HS-5 (cell line): Measurements from ENCODE around the gene TPM1.
"Not testable (repeated sequence)": the region's sequence is repeated elsewhere in the genome, so short reads cannot be mapped to it uniquely, and the experiment has no call there.

Experiments
- DNase-seq: peaks from one replicate; pipeline ENCODE4 v3.0.0-alpha.2; 2012; ENCODE audit warnings: low read depth

Gene TPM1

DNA sequence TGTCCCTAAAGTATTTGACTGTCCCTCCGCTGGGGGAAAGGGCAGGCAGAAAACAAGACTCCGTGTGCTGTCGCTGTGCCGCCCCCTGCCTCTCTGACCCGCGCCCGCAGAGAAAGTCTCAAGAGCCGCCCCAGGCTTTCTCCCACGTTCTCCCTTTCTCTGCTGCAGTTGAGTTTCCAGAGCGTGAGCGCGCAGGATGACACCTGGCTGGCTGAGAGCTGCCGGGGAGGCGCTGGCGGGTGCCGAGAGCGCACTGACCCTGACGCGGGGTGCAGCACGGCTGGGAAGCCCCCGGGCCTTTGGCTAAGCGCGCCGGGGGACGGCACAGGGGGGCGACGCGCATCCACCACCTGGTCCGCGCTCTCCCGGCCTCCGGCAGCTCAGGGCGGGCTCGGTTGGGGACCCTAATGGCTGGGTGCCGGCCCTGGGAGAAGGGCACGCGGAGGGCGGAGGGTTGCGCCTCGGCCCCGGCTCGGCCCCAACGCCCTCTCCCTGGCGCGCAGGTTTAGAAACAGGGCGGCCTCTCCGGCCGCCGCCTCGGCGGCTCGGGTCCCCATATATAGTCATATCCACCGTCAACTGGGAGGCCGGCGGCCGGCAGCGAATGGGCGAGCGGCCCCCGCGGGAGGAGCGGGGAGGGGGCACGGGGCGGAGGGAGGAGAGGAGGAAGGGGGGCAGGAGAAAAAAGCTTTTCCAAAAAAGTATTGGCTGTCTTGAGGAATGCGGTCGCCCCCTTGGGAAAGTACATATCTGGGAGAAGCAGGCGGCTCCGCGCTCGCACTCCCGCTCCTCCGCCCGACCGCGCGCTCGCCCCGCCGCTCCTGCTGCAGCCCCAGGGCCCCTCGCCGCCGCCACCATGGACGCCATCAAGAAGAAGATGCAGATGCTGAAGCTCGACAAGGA, at the start of gene TPM1:
TSS of gene TPM1 (plus strand) at position 774 of the 903 bp plus-strand sequence. CDS start at position 857, 83 bp downstream.
- DNase-seq, result no peak

DNA sequence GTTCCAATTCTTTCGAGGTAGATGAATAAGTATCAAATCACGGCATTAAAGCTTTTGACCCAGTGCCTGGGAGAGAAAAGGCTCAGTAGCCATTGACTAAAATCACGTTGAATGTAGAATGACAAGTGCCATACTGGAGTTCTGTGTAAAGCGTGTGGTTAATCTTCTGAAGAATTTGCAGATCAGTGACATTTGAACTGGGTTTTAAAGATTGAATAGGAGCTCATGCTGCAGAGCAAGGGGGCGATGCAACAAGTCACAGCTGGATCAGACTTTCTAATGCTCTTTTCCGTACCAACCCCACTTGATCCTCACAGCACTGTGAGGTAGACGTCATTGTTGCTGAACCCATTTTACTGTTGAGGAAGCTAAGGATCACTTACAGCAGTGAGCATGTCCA, 49.5 kb upstream of the TPM1 start:
- no peak for DNase-seq

DNA sequence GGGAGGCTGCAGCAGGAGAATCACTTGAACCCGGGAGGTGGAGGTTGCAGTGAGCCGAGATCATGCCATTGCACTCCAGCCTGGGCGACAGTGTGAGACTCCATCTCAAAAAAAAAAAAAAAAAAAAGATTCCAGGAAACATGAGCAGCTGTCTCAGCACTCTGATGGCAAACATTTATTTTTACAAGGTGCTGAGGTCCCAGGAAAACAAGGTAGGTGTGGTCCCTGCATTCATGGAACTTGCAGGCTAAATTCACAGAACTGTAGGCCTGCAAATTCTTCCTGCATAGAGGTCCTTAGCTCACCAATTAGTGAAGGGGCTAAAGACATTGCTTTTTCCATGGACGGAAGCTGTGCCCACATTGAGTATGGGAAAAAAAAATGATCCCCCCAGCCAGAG, 48.9 kb upstream of the TPM1 start:
- DNase-seq, result not testable (repeated sequence)

DNA sequence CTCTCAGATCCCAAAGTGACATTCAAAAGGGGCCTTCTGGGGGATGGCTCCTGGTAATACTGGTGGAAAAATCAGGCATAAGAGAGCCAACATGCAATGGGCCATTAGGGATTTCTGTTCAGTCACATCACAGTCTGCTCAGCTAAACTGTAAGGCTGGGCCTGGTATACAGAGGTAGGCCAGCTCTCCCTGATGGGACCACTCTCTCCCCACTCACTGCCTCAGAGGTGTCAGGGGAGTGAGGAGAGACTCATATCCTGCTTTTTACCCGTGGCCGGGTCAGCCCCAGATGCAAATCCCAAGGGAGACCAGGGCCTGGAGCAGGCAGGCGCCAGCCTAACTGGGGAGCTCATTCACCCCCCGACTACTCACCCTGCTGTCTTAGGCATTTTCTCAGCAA, 48.1 kb upstream of the TPM1 start:
- no peak for DNase-seq

DNA sequence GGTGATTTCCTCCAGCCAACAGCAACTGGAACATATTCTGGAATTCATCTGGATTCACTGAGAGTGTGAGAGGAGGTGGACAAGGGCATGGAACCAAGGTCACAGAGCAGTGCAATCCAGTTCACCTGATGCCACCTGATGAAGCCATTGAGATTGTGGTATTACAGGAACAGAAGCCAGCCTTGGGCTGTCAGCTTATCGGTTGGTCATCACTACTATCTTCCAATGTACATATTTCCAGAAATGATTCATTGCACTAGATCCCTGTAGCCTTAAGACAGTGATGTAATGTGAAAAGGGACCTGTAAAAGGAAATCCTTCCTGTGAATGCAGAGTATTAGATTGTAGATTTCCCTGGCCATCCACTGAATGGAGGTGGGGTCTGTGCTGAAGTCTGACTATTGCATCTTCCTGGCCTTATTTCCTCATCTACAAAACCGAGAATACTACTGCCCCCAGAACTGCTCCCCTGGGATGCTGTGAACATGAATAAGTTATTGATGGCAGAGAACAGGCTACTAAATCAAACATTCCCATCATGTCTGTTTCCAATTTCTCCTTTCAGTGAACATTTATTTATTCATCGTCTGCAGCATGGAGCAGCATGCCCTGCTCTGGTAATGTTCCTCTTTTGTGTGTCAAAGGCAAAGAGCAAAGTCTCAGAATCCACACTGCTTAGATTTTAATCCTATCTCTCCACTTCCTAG, 47.4 kb upstream of the TPM1 start:
- DNase-seq, result no peak

DNA sequence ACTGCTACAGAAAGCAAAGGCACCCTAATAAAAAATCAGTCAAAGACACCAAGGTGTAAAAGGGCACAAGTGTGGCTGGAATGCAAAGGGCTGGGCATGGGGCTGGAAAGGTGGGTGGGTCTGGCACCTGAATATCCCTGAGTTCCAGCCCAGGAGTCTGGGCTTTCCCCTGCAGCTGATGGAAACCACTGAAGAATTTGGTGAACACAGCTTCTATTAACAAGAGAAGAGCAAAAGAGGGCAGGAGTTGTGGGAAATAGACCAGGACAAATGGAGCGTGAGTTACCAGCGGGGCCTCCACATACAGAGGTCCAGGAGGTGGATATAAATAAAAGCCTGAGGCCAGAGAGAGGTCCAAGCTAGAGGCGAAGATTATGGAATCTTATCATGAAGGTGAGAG, 45.1 kb upstream of the TPM1 start:
- no peak for DNase-seq

DNA sequence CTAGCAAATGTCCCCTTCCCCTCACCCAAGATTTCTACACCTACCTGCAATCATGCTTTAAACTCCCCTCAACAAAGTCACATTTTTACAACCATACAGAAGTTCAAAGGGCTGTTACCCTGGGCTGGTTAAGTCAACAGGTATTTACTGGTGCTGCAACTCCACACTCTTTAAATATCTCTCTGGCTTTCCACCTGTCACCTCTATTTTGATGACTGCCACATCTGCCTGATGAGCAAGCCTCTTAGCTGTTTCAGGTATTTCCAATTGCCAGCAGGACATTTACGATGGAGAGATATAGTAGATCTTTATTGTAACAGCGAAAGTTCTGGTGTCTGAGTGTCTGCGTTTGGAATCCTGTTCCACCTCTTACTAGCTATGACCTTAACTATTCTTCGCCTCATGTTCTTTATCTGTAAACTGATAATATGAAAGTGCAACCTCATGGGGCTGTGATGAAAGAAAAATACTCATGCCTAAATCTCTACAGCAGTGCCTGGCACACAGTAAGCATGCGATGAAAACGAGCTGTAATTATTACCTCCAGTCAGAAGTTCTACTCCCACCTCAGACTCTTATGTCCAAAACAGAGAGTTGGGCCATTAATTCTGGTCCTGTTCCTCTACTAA, 44.2 kb upstream of the TPM1 start:
- no peak for DNase-seq

DNA sequence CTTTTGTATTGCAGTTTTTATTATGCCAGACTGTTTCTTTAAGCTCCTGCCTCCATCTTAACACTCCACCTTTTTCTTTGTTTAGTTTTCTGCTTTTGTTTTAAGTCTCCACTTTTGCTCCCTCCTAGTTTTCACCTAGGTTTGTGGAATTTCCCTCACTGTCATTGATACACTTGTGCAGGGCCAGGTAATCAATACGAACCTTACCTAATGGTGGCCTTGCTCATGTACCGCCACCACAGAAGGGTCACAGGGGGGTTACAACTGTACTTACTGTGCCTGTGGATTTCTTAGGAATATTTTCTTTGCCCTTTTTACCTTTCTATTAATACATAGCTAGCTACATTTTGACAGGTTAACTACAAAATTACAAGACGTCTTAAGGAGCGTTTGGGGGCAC, 43.4 kb upstream of the TPM1 start:
- DNase-seq, result no peak

DNA sequence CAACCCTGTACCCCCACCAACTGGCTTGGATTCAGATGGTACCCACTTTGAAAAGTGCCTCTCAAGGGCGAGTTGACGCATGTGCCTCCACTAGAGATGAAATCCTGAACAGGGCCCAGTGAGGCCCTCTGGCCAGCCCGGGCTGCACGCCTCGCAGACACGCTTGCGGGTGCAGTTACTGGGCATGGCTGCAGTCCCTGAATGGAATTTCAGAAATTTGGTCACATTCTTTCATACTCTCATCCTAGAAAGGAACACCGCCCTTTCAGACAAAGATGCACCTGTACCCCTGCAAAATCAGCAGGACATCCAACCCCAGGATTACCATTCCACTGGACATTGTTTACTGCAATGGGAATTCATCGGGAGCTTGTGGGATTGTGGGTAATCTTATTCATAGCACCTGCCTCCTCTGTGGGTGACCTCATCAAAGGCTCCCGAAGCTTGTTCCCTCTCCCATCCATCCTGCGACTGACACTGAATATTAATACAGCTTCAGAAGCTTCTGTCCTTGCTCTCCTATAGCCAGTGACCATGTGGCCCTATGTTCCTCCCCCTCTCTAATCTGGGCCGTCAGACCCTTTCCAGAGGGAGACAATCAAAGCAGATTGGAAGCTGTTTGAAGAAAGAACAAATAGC, 42.5 kb upstream of the TPM1 start:
- no peak for DNase-seq

DNA sequence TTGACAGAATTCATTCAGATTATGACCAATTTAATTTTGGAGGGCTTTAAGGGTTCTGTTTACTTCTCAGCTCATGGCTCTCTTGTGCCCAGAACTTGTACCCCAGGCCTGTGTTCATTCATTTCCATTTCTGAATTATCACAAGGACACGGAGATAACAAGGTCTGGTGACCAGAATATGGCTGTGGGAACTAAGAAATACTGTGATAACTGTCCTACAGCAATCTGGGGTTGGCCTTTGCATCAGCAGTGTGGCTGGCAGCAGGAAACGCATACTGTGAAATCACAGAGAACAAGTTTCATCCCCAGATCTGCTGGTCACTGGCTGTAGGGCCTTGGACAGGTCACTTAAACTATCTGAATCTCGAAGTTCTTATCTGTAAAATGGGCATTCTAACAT, 41.8 kb upstream of the TPM1 start:
- DNase-seq, result no peak

DNA sequence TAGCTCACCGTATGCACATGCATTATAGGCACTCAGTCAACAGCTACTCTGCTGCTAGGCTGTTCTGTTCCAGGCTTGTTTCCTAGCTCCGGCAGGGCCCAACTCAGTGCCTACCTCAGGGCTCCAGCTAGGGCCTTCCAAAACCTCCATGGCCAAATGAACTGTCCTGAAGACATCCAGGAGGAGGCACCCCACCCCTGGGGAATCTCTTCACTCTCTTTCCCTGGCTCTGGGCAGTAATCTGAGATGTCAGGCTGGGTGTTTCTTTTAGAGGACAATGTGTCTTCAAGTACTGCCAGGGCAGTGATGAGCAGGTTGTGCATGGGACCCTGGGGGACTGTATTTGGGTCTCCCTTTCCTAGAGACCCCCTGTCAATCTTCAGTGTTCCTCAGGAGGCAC, 38.3 kb upstream of the TPM1 start:
- no peak for DNase-seq

DNA sequence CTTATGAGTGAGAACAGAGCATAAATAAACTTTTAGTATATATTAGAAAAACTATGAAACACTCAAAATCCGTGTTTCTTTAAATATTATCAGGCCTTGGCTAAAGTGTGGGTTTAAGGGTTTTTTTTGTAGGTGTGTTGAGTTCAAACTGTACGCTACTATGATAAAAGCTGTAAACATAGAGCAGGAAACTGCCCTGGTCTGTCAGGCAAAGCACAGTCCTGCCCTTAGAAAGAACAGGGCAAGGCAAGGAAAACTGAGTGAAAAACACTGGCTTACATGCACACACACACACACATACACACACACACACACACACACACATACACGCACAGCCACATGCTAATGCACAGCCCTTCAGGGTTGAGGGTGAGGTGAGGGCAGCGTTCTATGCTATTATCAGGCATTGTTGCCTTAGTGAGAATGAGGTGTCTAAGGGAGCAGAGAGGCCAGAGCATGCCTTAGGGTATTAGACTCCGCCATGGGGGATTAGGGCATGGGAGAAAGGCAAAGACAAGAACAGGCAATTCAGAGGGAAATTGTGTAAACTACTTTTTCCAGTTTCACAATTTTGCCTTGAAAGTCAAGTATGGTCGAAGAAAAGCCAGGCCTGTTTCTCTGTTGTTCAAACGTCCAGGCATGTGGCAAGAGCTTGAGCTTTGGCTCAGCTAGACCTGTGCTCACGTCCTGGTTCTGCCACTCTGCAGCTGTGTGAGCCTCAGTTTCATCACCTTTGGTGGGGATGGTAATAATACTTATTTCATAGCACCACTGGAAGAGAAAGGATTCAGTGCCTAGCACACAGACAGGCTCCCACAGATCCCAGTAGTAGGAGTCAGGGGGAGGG, 36.3 kb upstream of the TPM1 start:
- DNase-seq, result no peak

DNA sequence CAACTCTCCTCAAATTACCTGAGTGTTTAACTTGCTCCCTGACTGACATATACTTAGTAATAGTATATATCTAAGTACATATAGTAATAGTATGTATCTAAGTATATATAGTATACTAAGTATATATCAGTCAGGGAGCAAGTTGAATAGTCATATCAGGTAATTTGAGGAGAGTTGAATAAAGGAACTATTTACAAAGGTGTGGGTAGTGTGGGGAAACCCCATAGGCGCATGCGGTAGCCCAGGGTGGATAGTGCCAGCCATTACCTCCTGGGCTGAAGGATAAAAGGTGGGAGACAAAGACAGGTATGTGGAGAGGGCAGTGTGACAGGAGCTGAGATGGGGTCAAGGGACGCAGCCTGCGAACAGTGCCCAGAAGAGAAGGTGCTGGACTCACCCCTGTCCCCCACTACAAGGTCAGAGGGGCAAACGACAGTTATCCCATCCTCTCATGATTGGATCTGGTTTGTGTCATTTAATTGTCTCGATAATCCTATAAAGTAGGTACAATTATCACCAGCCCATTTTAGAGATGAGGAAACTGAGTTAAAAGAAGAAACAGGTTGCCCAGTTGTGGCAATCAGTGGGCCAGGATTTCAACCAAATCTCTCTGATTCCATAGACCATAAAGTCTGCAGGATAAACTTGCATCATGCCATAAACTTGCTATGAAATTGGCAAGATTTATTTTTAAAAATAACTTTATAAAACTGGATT, 34.1 kb upstream of the TPM1 start:
- DNase-seq, result no peak

DNA sequence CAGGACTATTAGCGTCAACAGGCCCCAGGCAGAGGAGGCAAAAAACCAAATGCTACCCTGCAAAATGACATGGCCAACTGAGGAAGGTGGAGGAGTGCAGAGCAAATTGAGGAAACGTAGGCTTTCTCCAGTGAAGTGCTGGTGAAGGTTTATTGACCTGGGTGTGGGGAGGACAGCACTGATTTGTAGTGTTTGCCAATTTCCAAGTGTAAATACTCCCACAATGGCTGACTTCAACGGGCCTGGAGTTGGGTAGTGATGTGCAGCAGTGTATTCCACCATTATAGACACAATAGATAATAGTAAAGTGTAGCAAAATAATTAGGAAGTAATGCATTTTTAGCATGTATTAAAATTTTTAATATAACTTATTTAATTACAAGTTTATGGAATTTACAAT, 32.2 kb upstream of the TPM1 start:
- no peak for DNase-seq

DNA sequence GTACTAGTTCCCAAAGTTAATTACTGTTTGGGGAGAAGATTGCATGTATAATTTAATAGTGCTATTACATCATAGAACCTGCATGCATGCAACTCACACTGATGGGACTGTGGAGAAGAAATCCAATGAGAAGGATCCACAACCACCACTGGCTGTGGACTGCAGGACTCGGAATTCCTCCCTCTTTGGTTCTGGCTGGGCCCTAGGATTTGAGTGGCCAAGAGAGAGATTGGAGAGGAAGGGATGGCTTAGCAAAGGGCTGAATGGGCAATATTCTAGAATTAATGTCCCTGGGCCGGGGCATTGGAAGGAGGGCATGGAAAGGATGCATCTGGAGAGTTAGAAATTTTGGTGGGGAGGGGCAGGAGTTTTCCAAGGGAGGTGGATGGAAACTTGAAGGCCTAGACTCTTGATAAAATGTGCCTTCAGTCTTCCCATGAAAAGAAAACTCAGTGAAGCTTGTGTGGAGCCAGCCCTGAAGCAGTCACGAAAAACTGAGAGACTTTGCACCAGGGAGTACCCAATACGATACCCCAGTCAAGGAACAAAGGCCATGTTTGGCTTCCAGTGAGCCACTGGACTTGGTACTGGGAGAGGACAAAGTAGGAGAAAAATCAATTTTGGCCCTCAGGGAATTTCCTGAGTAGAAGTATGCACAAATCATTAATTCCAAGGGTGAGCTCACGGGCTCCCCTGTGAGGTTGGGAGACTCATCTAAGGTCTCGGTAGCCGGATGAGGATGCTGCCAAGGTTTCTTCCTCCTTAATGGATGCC, 31.4 kb upstream of the TPM1 start:
- DNase-seq, result no peak

DNA sequence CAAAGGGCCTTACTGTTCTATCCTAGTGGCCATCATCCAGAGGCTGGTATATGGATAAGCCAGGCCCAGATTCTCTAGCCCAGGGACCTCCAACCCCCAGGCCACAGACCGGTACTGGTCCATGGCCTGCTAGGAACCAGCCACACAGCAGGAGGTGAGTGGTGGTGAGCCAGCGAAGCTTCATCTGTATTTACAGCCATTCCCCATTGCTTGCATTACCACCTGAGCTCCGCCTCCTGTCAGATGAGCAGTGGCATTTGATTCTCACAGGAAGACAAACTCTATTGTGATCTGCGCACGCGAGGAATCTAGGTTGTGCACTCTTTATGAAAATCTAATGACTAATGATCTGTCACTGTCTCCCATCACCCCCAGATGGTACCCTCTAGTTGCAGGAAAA, 30.1 kb upstream of the TPM1 start:
- no peak for DNase-seq

DNA sequence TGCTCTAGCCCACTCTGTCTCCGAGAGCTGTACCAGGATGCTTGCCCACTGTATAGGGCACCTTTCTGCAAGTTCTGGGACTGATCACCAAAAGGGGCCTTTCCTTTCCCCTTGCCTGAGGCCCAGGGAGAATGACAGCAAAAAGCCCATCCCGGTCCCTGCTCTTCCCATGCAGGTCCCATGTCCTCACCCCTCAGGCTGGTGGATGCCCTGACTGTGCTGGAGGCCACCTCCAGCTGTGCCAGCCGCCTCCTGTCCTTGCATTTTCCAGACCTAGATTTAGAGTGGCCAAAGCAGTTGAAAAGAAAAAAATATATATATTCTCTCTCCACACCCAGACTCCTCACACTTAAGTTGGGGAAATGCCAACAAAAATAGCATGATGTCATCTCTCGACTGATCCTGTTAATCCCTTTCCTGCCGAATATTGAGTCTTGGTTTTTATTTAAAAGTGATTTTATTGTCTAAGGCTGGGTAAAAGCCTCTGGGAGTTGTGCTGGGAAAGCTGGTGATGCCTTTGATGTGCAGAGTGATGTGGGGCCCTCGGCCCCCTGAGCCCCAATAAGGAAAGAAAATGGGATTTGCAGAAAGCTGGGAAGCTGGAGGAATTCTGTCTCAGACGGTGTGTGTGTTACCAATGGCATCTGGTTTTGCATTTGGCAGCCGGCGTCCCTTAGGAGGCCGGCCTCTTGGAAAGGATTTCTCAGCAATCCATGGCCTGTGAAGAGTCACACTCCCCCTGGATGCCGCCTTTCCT, 29.3 kb upstream of the TPM1 start:
- no peak for DNase-seq

DNA sequence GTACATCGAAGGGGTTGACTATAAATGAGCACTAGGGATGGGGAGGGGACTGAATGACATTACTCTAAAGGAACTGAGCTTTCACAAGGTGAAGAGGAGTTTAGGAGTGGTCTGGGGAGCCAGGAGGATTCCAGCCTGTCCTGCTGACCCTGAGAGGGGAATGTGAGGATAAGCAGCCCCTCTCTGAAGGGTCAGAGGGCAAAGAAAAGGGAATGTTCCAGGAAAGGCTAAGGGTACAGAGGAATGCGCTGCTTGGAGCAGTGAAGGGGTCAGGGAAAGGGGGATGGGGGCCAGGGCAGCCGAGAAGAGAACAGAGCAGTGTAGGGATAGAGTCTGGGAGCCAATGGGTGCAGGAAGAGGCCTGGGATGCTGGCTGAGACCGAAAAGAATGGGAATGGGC, 28.0 kb upstream of the TPM1 start:
- DNase-seq, result no peak

DNA sequence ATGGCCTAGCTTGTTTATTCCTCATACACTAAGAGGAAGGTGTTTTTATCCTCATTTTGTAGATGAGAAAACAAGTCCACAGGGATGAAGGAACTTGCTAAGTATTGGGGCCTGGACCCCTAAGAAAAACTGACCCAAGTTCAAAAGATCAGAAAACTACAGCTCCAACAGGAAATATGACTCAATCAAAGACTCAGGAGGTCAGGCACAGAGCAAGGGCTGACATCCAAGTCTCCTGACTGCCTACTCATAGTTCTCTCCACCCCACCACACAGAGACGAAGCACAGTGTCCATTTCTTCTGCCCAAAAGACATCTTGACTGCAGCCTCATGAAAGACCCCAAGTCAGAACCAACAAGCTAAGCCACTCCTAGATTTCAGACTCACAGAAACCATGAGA, 26.9 kb upstream of the TPM1 start:
- no peak for DNase-seq
